SK-N-SH treated with all-trans-retinoic acid at 6 μM for 48 hours (cell line): ENCODE results near the gene SPTLC1.
"Not testable (repeated sequence)": the region's sequence is repeated elsewhere in the genome, so short reads cannot be mapped to it uniquely, and the experiment has no call there.

ENCODE experiments used
- PPARA ChIP-seq: fragments of 250-450 bp; sonication (Bioruptor Pico); IDR thresholded peaks from 2 replicates; pipeline ENCODE4 v1.5.0; 2020; ENCODE audit warnings: mild to moderate bottlenecking, borderline replicate concordance
- TSHZ2 ChIP-seq: fragments of 250-450 bp; sonication (Bioruptor Pico); IDR thresholded peaks from 2 replicates; pipeline ENCODE4 v1.5.0; 2020; ENCODE audit warnings: mild to moderate bottlenecking, moderate library complexity

GRCh38 chr9:92153466-92154415 is 38.5 kb upstream of the SPTLC1 start:
- not testable (repeated sequence) for TF ChIP-seq TSHZ2 (CRISPR knock-in tag); PPARA
